H9 (cell line): ENCODE data around the gene SPATA19. TPM values are rescaled to one million over a fixed set of nuclear protein-coding genes. Genes with fewer than 3 reads are reported as not detected.

ENCODE experiments used
- DNase-seq: peaks from one replicate; pipeline ENCODE4 v3.0.0-alpha.2; 2017
- H2AFZ ChIP-seq: one replicate; pipeline ENCODE4 v1.6.1; 2013; ENCODE audit warnings: mild to moderate bottlenecking, low read length, control low read depth, moderate library complexity
- H2AK5ac ChIP-seq: 2 replicates; pipeline ENCODE4 v1.6.1; 2013; ENCODE audit warnings: low read length, control low read depth, mixed read lengths; ENCODE audit not compliant: insufficient read length
- H2BK120ac ChIP-seq: one replicate; pipeline ENCODE4 v1.6.1; 2013; ENCODE audit warnings: low read depth, mild to moderate bottlenecking, low read length, control low read depth, inconsistent platforms; ENCODE audit not compliant: poor library complexity, severe bottlenecking
- H2BK12ac ChIP-seq: 2 replicates; pipeline ENCODE4 v1.6.1; 2013; ENCODE audit warnings: low read length, control low read depth, mixed read lengths, low read depth; ENCODE audit not compliant: insufficient read length
- H2BK15ac ChIP-seq: 2 replicates; pipeline ENCODE4 v1.6.1; 2013; ENCODE audit warnings: low read depth, low read length, control low read depth
- H2BK20ac ChIP-seq: one replicate; pipeline ENCODE4 v1.6.1; 2013; ENCODE audit warnings: low read depth, mild to moderate bottlenecking, low read length, control low read depth, inconsistent platforms; ENCODE audit not compliant: poor library complexity, severe bottlenecking
- H2BK5ac ChIP-seq: 2 replicates; pipeline ENCODE4 v1.6.1; 2013; ENCODE audit warnings: low read length, control low read depth, mixed read lengths; ENCODE audit not compliant: insufficient read length
- H3K14ac ChIP-seq: 2 replicates; pipeline ENCODE4 v1.6.1; 2013; ENCODE audit warnings: low read length, control low read depth; ENCODE audit not compliant: insufficient read depth
- H3K18ac ChIP-seq: 2 replicates; pipeline ENCODE4 v1.6.1; 2013; ENCODE audit warnings: low read depth, mild to moderate bottlenecking, mixed read lengths, low read length, control low read depth; ENCODE audit not compliant: insufficient read length
- H3K23ac ChIP-seq: 2 replicates; pipeline ENCODE4 v1.6.1; 2013; ENCODE audit warnings: low read length, control low read depth, mixed read lengths, low read depth; ENCODE audit not compliant: insufficient read length
- H3K23me2 ChIP-seq: 2 replicates; pipeline ENCODE4 v1.6.1; 2013; ENCODE audit warnings: low read depth, mild to moderate bottlenecking, mixed read lengths, low read length, control low read depth; ENCODE audit not compliant: insufficient read length, poor library complexity, severe bottlenecking
- H3K27ac ChIP-seq: 2 replicates; pipeline ENCODE4 v1.5.1; 2013; ENCODE audit warnings: low read length, control low read depth, mixed read lengths, low read depth; ENCODE audit not compliant: insufficient read length
- H3K27me3 ChIP-seq: 2 replicates; pipeline ENCODE4 v1.6.1; 2013; ENCODE audit warnings: low read length, control low read depth, inconsistent platforms; ENCODE audit not compliant: insufficient read depth
- H3K4ac ChIP-seq: 2 replicates; pipeline ENCODE4 v1.6.1; 2013; ENCODE audit warnings: low read depth, mild to moderate bottlenecking, control low read depth, inconsistent platforms, low read length, moderate library complexity
- H3K4me1 ChIP-seq: 2 replicates; pipeline ENCODE4 v1.6.1; 2013; ENCODE audit warnings: low read length, control low read depth, inconsistent platforms; ENCODE audit not compliant: insufficient read depth
- H3K4me2 ChIP-seq: 2 replicates; pipeline ENCODE4 v1.6.1; 2013; ENCODE audit warnings: low read length, control low read depth, mixed read lengths; ENCODE audit not compliant: insufficient read length, insufficient read depth
- H3K56ac ChIP-seq: 2 replicates; pipeline ENCODE4 v1.6.1; 2013; ENCODE audit warnings: low read depth, mild to moderate bottlenecking, mixed read lengths, low read length, control low read depth; ENCODE audit not compliant: insufficient read length
- H3K79me1 ChIP-seq: 2 replicates; pipeline ENCODE4 v1.6.1; 2013; ENCODE audit warnings: low read depth, mild to moderate bottlenecking, moderate library complexity, low read length, control low read depth, inconsistent platforms; ENCODE audit not compliant: insufficient read depth, poor library complexity, severe bottlenecking
- H3K79me2 ChIP-seq: 2 replicates; pipeline ENCODE4 v1.6.1; 2013; ENCODE audit warnings: low read length, control low read depth, inconsistent platforms; ENCODE audit not compliant: insufficient read depth
- H3K9ac ChIP-seq: 2 replicates; pipeline ENCODE4 v1.6.1; 2013; ENCODE audit warnings: low read length, control low read depth, mixed read lengths; ENCODE audit not compliant: insufficient read length; ENCODE audit errors: extremely low read depth
- H3K9me3 ChIP-seq: one replicate; pipeline ENCODE4 v1.6.1; 2013; ENCODE audit warnings: low read depth, low read length, inconsistent platforms; ENCODE audit not compliant: control insufficient read depth
- H3T11ph ChIP-seq: one replicate; pipeline ENCODE4 v1.6.1; 2013; ENCODE audit warnings: mild to moderate bottlenecking, low read length, control low read depth, inconsistent platforms
- H4K20me1 ChIP-seq: one replicate; pipeline ENCODE4 v1.6.1; 2013; ENCODE audit not compliant: control insufficient read depth, insufficient read length, insufficient read depth
- H4K5ac ChIP-seq: 2 replicates; pipeline ENCODE4 v1.6.1; 2013; ENCODE audit warnings: low read depth, mild to moderate bottlenecking, mixed read lengths, low read length, control low read depth; ENCODE audit not compliant: insufficient read length
- H4K8ac ChIP-seq: replicated peaks from 2 replicates; pipeline ENCODE4 v1.6.1; 2013; ENCODE audit warnings: low read length, control low read depth, mixed read lengths, low read depth; ENCODE audit not compliant: insufficient read length
- H4K91ac ChIP-seq: 2 replicates; pipeline ENCODE4 v1.6.1; 2013; ENCODE audit warnings: low read depth, mild to moderate bottlenecking, moderate library complexity, mixed read lengths, low read length, control low read depth; ENCODE audit not compliant: insufficient read length
- H3K27ac Mint-ChIP-seq, 3 experiments: 2 replicates in 2 of 3; 3 replicates in 1 of 3; pipeline ENCODE4 v1.8.0; 2020 to 2021; ENCODE audit warnings: mixed read lengths in 3 of 3, mild to moderate bottlenecking in 1 of 3, moderate library complexity in 1 of 3
- H3K27me3 Mint-ChIP-seq: 2 replicates; pipeline ENCODE4 v1.8.0; 2021; ENCODE audit warnings: low read depth, mild to moderate bottlenecking, moderate library complexity, mixed read lengths
- H3K36me3 Mint-ChIP-seq, 3 experiments: 2 replicates in 2 of 3; 3 replicates in 1 of 3; pipeline ENCODE4 v1.8.0; 2020 to 2021; ENCODE audit warnings: low read depth in 3 of 3, mixed read lengths in 3 of 3; ENCODE audit not compliant: insufficient read depth in 1 of 3
- H3K4me1 Mint-ChIP-seq, 2 experiments: 2 replicates each; pipeline ENCODE4 v1.8.0; 2020; ENCODE audit warnings: mixed read lengths in 2 of 2
- H3K4me3 Mint-ChIP-seq, 2 experiments: 2 replicates in 1 of 2; 3 replicates in 1 of 2; pipeline ENCODE4 v1.8.0; 2020 to 2021; ENCODE audit warnings: mild to moderate bottlenecking in 2 of 2, mixed read lengths in 2 of 2, moderate library complexity in 1 of 2
- H3K9me3 Mint-ChIP-seq, 2 experiments: 2 replicates in 1 of 2; 3 replicates in 1 of 2; pipeline ENCODE4 v1.8.0; 2020; ENCODE audit warnings: mild to moderate bottlenecking in 2 of 2, mixed read lengths in 2 of 2, moderate library complexity in 1 of 2
- CTCF ChIP-seq: fragments of 200-600 bp; sonication (generic); conservative IDR thresholded peaks from 3 replicates; pipeline ENCODE4 v1.8.0; 2021; ENCODE audit warnings: antibody characterized with exemption, mild to moderate bottlenecking
- WGBS: extraction: QIAGEN DNeasy Blood & Tissue Kit; methylation state at CpG from one replicate; pipeline ENCODE4 v1.1.7; 2013; ENCODE audit warnings: missing lambda C conversion rate, low lambda C conversion rate, mixed read lengths; ENCODE audit not compliant: insufficient read length; ENCODE audit errors: extremely low coverage; 5-methylcytosine and 5-hydroxymethylcytosine counted together
- total RNA-seq: library from RNA; stranded (reverse); gene quantifications from 2 replicates; pipeline ENCODE4 v1.2.1, GENCODE V29; 2021

Gene SPATA19
- total RNA-seq, 1 experiment from 2014 or later: not detected

DNA sequence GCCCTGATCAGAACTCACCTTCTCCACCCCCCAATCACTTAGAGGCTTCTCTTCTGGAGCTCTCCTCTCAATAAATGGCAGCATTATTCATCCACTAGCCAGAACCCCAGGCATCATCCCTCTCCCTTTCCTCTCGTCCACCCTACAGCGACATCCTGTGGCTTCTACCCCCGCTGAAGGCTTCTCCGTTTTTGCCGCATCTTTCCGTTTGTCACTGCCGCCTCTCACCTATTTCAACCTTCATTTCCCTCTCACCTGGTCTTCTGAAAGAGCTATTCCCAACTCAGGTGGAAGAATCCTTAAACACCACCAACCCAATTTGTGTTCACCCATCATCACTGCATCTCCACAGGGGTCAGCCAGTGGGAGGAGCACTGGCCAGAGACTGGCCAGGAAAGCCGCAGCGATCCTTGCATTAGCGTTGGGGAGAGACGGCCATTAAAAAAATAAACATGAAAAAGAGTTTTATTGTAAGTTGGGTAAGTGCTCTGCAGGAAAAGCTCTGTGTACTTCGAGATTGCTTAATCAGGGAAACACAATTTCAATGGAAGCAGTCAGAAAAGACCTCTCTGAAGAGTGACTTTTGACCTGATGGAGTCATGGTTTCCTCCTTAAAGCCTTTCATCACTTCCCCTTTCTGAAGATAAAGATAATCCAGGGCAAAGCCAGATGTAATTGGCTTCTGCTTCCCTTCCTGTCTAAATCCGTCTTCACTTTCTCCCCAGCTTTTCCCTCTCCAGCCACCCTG lies 36.7 kb downstream of the SPATA19 start:
- H3K9me3 ChIP-seq: no peaks in the 10 kb centered on the region
- no peak overlapping the region for H3K56ac ChIP-seq
- H3K14ac ChIP-seq: no peak overlapping the region
- no peak overlapping the region for H3K27ac ChIP-seq
- no peak overlapping the region for H2BK20ac ChIP-seq
- no peak overlapping the region for H3K9ac ChIP-seq
- H4K5ac ChIP-seq: no peak overlapping the region
- no peak overlapping the region for H4K8ac ChIP-seq
- Mint-ChIP-seq H3K36me3 (no peaks in the 10 kb centered on the region), H3K4me3 (no peak overlapping the region), H3K27ac (no peak overlapping the region), H3K4me1 (peaks cover 6 to 7% of the 10 kb centered on the region in 2 experiments; a peak in 3 of 4 replicates), H3K27me3 (no peaks in the 10 kb centered on the region), H3K9me3 (no peaks in the 10 kb centered on the region; a peak in 2 of 5 replicates)
- no peak overlapping the region for H2AK5ac ChIP-seq
- H2AFZ ChIP-seq: no peak overlapping the region
- no peak overlapping the region for H2BK5ac ChIP-seq
- H3K79me2 ChIP-seq: no peaks in the 10 kb centered on the region
- H2BK12ac ChIP-seq: no peak overlapping the region
- no peak overlapping the region for H2BK120ac ChIP-seq
- H3K18ac ChIP-seq: no peak overlapping the region
- no peak overlapping the region for H3K4ac ChIP-seq
- H3K4me2 ChIP-seq: no peak overlapping the region
- peaks cover 5% of the 10 kb centered on the region for H3K4me1 ChIP-seq
- no peak overlapping the region for H3K23ac ChIP-seq
- no peak for DNase-seq
- H3K79me1 ChIP-seq: no peaks in the 10 kb centered on the region
- H3T11ph ChIP-seq: no peak overlapping the region
- no peak overlapping the region for H4K91ac ChIP-seq
- H3K27me3 ChIP-seq: no peaks in the 10 kb centered on the region; the same call in 1 of the 2 replicates
- H2BK15ac ChIP-seq: no peak overlapping the region
- no CpG with 5 or more reads among the region's 13 CpGs for WGBS
- H4K20me1 ChIP-seq: no peaks in the 10 kb centered on the region
- peak; percentile 10; the same call in 1 of the 3 replicates for TF ChIP-seq CTCF
- no peaks in the 10 kb centered on the region for H3K23me2 ChIP-seq
